Stimulated activated CD8-positive, alpha-beta memory T cell treated with anti-CD3 and anti-CD28 coated beads, Interleukin-7, amount 100 ng/mL, for 24 hours (primary cell): ENCODE results near the gene TFF1.

Source experiments
- DNase-seq: peaks from one replicate; pipeline ENCODE4 v3.0.0-alpha.2; 2020; ENCODE audit warnings: low read depth

The TFF1 gene

DNA sequence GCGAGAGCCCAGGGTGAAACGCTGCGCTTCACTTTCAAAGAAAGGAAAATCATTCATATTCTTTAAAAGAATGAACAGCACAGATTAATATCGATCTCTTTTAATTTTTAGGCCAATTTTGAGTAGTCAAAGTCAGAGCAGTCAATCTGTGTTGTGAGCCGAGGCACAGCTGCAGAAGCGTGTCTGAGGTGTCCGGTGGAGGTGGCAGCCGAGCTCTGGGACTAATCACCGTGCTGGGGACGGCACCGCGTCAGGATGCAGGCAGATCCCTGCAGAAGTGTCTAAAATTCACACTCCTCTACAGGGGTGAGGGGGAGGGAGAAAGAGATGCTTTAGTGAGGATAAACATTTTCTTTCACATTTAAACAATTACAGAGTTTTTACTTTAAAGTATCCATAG, 4.1 kb downstream of the TFF1 start:
- no peak for DNase-seq

DNA sequence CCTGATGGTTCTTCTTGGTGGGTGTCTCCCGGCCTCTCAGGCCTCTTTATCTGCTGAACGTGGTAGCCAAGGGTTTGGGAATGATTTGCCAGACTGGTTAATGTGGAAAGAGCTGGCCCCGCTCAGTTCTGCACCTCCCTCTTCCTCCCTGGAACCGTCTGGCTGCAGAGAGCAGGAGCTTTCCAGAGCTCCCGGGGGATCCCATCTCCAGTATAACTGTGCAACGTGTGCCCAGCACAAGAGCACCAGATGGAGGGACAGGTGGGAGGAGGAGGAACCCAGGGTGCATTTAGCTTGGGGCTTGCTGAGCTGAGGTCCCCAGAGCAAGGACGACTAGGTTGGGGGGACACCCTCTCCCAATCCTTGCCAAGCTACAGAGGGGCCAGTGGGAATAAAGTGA, 5.0 kb downstream of the TFF1 start:
- DNase-seq, result no peak

DNA sequence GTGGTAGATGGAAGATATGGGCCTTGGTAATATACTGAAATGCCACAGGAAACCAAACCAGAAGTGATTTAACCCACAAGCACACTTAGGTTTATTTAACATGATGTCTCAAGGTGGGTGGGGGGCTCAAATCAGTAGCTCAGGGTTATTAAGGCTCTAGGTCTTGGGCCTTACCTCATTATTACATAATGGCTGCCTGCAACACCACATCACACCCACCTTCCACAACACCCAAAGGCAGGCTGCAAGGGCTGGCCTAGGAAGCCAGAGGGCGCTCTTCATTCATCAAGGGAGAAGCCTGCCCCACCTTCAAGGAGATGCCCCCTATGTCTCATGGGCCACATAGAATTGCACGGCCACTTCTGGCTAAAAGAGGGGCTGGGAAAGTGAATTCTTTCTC, 6.0 kb downstream of the TFF1 start:
- DNase-seq, result no peak

DNA sequence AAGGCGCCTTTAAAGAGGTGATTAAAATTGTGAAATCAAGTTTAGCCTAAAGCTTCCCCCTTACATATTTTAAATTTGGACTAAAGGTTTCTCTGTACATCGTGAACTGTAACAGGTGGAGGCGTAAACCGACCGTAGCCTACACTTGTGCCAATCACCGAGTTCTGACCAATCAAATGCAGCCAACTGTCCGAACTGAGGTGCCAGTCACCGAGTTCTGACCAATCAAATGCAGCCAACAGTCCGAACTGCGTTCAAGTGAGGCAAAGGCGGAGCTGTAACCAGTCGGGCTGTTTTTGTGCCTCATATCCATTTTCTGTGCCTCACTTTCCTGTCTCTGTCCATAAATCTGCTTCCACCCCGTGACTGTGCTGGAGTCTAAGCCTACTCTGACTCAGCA, 7.4 kb downstream of the TFF1 start:
- no peak for DNase-seq

DNA sequence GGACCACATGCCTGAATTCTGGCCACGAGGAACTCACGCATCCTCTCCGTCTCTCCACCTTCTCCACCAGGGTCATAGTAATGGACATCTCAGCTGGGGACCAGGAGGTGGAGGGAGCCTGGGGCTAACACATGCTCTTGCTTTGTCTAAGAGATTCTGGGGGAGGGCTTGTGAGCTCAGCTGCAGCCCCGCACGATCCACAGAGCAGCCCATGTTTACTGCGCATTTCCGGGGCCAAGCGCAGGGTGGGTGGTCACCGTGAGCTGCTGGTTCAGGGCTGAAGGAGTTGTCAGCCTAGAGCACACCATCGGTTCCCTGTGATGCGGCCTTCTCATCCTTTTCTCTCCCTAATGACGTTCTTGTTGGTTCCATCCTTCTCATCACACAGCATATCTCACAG, 8.1 kb downstream of the TFF1 start:
- no peak for DNase-seq

DNA sequence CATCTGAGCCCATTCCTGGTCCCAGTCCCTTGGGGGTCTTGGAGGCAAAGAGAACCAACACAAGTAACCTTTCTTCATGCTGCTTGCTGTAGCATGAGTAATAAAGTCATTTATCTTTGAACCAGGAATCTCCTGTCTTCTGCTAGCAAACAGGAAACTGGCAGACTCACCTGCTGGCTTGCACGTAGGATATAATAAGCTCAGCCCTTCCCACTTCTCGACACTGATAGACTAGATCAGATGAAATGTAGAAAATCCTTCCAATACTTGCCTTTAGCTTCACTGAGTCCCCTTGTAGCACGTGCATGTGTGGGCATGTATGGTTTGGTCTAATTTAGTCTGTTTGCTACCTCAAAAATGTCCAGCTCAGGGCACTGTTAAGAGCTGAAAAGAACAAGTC, 9.0 kb downstream of the TFF1 start:
- DNase-seq, result no peak

DNA sequence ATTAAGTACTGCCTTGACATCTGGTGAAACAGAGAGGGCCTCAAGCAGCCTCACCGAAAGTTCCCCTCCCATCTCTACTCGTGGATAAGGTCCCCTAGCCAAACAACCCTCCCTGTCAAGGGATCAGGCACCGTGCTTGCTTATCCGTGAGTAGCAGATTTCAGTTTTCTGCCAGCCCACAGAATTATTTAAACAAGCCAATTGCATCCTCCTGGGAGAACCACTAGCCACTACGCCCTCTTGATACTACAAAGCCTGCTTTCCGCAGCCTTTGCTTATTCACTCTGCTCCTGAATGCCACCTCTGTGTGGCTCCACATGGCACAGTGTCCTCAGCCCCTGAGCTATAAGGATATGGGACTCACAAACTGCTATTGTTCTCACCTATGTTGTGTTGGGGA, 9.7 kb downstream of the TFF1 start:
- no peak for DNase-seq

DNA sequence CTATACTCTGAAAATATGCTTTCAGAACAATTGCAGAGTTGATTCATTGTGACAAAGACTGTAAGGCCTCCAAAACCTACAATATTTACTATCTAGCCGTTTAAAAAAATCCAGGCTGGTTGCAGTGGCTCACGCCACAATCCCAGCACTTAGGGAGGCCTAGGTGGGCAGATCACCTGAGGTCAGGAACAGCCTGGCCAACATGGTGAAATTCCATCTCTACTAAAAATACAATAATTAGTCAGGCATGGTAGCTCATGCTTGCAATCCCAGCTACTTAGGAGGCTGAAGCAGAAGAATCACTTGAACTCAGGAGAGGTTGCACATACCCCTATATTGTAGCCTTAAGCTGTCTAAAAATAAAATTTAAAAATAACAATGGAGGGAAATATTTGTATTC, 10.3 kb downstream of the TFF1 start:
- DNase-seq, result no peak

DNA sequence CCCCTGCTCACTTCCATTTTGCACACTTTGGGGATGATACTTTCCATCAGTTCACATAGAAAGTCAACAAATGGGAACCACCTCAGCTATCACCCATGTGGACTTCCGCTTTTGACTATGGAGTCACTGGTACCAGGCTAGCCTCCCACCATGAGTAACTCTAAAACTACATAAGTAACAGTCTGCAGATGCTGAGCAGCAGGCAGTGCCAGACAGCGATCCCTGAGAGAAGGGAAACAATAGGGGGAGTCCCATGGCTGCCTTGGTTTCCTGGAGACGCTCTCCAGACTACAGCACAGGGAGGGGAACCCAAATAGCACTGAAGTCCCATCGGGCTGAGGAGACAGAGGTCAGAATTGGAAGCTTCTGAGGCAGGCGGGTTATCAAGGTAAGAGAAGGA, 12.7 kb downstream of the TFF1 start:
- no peak for DNase-seq

DNA sequence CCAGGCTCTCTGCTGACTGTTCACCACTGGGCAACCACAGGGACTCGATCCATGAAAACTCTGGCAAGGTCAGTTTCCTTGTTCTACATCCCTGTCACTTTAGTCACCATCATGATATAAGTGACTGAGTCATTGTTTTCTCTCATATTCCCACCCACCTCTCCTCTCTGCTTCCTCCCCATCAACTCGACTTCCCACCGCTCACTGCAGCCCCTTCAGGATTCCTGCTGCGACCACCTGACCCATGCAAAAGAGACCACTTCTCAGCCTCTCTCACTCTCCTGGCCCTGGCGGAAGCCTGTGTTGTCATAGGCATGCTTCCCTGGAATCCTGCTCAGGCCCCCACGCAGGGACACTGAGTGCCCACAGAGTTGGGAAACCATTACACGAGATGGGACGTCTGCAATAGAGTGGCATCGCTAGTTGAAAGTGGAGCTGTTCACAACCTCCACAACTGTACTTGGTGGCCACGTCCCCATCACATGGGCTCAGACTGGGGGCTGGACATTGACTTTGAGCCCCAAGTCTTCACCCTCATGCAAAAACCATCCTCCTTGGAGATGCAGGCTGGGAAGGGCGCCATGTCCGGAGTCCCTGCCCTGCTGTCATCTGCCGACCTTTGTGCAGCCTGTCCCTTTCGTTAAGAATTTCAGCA, 13.8 kb downstream of the TFF1 start:
- DNase-seq, result no peak

DNA sequence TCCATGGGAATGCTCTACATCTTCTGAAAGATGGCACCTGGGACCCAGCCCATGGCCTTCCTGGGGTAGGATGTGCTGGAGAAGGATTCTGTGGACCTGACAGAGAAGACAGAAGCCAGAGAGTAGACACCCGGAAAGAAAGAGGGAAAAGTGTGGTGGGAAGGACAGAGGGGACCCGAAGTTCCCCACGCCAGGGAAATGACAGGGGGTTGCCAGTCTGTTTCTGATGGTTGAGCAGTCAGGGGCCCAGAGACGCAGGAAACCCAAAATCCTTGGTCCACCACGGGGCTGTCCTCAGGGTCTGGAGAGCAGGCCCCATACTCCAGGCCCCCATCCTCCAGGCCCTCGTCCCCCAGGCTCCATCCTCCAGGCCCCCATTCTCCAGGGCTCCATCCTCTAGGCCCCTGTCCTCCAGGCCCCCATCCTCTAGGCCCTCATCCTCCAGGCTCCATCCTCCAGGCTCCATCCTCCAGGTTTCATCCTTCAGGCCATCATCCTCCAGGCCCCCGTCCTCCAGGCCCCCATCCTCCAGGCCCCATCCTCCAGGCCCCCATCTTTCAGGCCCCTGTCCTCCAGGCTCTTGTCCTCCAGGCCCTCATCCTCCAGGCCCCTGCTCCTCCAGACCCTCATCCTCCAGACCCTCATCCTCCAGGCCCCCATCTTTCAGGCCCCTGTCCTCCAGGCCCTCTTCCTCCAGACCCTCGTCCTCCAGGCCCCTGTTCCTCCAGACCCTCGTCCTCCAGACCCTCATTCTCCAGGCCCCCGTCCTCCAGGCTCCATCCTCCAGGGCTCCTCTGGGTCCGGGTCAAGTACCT, 14.5 kb downstream of the TFF1 start:
- no peak for DNase-seq

DNA sequence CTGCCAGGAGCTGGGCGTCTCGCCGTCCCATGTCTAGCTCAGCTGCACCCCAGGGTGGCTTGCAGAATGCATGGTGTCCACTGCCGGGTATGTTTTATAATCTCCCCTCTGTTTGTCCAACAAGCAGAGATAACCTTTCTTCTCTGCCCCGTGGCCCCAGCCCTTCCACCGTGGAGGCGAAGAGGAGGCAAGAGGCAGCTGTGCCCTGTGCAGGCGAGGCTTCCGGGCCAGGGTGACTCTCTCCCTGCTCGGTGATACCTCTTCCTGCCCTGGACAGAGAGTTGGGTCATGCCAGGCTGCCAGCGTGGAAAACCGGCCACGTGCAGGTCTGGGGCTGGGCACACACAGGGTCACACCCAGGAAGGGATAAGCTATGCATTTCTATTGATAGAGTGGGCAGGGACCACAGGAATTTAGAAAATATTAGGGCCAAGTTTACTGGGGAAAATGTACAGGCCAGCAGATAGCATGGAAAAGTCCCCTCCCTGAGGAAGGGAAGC, 15.4 kb downstream of the TFF1 start, which contains the start of gene TFF2:
Gene TFF2, minus strand, starts transcription at position 68 of the 500 bp plus-strand sequence. Its CDS starts 37 bp downstream, at position 31.
- no peak for DNase-seq

DNA sequence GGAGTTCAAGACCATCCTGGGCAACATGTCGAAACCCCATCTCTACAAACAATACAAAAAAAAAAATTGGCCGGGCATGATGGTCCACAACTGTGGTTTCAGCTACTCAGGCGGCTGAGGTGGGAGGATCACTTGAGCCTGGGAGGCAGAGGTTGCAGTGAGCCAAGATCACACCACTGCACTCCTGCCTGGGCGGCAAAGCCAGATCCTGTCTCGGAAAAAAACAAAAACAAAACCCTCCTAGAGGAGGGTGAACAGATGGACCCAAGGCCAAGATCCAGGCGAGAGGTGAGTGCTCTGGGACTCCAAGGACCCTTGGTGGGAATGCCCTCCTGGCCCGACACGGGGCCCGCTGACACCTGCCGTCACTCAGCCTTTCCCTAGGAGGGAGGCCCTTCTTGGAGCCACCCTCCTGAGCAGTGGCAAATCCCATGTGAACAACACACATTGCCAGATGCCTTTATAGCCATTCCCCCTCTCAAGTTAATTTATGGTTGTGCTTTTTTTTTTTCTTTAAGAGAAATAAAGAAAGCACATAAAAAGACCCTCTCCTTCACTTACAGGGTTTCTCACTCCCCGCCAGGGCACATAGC, 15.9 kb downstream of the TFF1 start:
- DNase-seq, result no peak

DNA sequence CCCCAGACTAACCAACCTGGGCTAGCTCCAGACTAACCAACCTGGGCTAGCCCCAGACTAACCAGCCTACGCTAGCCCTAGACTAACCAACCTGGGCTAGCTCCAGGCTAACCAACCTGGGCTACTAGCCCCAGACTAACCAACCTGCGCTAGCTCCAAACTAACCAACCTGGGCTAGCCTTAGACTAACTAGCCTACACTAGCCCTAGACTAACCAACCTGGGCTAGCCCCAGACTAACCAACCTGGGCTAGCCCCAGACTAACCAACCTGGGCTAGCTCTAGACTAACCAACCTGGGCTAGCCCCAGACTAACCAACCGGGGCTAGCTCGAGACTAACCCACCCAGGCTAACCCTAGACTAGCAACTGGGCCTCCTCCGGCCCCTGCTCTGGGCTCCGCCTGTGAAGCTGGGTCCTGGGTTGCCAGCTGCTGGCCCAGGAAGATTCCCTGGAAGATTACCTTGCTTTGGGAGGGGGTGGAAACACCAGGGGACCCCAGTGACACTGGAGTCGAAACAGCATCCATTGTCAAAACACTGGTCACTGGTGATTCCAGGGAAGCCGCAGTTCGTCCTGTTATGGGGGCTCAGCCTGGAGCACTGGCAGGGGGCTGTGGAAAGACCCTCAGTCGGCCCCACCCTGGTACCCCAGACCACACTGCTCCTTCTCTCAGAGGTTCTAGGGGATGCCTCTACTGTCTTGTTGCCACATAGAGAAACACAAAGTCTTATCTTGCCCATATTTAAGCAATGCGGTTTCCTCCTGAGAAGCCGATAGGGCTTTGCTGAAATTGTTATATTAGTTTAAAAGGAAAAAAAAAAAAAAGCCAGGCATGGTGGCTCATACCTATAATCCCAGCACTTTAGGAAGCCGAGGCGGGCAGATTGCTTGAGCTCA, 16.7 kb downstream of the TFF1 start:
- no peak for DNase-seq

DNA sequence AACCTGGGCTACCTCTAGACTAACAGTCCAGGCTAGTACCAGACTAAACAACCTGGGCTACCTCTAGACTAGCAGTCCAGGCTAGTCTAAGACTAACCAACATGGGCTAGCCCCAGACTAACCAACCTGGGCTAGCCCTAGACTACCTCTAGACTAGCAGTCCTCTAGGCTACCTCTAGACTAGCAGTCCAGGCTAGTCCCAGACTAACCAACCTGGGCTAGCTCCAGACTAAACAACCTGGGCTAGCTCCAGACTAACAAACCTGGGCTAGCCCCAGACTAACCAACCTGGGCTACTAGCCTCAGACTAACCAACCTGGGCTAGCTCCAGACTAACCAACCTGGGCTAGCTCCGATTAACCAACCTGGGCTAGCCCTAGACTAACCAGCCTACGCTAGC, 17.6 kb downstream of the TFF1 start:
- DNase-seq, result no peak

DNA sequence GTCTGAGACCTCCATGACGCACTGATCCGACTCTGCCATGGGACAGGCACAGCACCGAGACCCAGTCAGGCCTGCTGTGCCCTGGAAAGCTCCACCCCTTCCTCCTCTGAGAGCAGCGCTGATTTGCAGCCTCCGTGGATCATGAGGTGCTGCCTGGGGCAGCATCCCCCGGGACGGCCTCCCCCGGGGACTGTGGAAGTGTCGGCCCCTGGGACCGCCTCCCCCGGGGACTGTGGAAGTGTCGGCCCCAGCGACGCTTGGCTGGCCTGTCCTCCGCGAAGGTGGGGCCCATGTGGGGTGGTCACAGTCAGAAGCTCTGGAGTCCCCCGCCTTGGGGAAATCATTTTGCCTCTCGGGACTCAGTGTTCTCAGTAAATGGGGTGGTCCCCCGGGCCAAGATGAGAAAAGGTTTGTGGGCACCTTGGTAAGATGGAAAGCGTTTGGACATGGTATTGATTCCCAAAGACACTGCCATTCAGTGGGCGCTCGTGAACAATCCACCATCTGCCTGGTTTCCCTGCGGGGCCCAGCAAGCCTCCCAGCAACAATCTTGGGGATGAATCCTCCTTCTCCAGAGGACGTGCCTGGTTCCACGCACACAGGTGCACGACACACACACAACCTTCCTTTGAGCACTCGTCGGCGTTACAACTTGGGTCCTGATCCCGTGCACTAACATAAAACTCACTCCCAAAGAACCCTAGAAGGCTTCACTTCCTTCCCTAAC, 18.6 kb downstream of the TFF1 start:
- no peak for DNase-seq

DNA sequence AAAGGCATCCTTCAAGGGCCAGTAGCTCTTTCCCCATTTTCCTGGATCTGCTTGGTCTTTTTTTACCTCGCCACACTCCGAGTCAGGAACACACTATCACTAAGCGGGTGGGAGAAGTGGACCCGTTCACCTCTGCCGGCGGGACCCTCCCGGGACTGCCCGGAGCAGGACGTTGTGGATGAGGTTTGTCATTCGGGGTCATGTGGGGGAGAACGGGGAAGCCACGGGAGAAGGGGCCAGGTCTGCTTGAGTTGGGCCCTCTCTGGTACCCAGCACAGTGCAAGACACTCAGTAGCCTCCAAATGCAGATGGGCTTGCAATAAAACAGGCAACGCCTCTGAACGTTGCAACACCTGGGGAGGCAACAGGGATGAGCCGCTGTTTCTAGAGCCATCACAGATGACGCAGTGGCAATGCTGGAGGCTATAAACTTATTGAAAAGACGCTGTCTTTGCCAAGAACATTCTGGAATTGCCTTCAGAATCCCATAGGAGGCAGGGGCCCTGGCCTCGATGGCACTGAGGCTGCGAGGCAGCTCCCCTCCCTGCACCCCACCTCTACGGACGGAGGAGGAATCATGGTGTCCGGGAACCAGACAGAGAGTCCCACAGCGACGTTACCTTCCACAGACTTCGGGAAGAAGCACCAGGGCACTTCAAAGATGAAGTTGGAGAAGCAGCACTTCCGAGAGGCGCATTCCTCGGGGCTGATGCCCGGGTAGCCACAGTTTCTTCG, 19.3 kb downstream of the TFF1 start:
- no peak for DNase-seq

DNA sequence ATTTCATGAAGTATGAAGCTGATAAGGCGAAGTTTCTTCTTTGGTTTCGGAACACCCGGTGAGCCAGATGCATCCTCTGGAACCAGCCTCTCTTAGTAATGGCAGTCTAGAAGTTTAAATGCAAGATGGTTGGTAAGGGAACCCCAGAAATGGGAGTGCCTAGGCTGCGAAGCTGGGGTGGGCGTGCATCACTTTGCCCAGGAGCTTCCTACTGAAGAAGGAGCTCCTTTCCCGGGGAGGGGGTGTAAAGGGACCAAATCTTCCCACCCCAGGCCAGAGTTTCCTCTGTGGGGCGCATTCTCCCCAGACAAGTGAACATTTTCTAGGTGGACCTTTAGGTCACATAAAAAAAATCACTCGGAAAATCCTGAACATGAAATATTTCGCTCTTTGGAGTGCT, 19.9 kb downstream of the TFF1 start:
- no peak for DNase-seq

DNA sequence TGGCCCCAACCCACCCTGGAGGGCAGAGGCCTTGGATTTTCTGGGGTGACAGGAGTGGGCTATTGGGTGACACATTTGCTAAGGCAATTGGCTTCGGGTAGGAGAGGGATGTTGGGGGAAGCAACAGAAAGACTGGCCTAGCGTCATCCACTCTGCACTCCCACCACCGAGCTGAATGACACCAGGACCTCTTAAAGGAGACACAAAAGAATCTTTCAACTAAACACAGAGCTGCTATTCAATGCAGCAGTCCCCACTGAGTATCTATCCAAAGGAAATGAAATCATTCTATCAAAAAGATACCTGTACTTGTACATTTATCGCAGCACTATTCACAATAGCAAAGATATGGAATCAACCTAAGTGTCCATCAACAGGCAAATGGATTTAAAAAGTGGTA, 21.7 kb downstream of the TFF1 start:
- no peak for DNase-seq

DNA sequence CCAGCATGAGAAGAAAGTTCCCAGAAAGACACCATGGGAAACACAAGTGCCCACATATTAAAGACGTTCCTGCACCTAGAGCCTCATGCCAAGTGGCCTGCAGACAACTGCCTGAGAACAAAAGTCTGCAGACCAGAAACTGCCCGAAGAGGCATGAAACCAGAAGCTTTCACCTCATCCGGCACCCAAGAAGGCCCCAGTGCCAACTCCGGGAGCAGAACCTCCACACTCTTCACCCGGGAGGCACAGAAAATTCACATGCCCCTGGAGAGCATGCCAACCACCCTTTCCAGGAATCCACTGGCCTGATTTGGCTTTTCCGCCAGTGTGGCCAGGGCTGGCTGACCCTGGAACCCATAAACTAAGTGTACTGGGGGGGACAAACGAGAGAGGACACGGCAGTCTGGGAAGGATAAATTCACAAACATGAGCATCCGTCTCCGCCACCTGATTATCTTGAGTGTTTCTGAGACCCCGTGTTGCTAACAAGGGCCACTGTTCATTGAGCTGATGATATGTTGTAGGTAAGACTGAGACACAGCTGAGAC, 22.3 kb downstream of the TFF1 start:
- DNase-seq, result no peak
